Psoas muscle (tissue), 8 donors: ENCODE data around the gene TPCN1. TPM values are rescaled to one million over a fixed set of nuclear protein-coding genes. Genes with fewer than 3 reads are reported as not detected.

Experiments used
- ATAC-seq, 4 donors: fragments of 200-7000 bp; cut with Tn5 transposase; one replicate each; pipeline ENCODE4 v1.9.1; 2020; ENCODE audit warnings: moderate library complexity in 3 of 4, mild to moderate bottlenecking in 2 of 4
- DNase-seq, 2 donors: peaks; one replicate each; pipeline ENCODE4 v3.0.0-alpha.2; 2020
- H3K27ac ChIP-seq: fragments of 200-600 bp; one replicate; pipeline ENCODE4 v1.8.0; 2022
- H3K27me3 ChIP-seq, 3 donors: fragments of 200-600 bp in 1 of 3; one replicate each; pipeline versions ENCODE4 v1.6.1 to v1.8.0; 2013 to 2022; ENCODE audit warnings: low read length in 2 of 3, mild to moderate bottlenecking in 2 of 3, moderate library complexity in 1 of 3; ENCODE audit not compliant: insufficient read depth in 3 of 3
- H3K36me3 ChIP-seq, 2 donors: fragments of 200-600 bp in 1 of 2; one replicate each; pipeline versions ENCODE4 v1.6.1 to v1.8.0; 2013 to 2022; ENCODE audit warnings: low read depth in 1 of 2, mild to moderate bottlenecking in 1 of 2, moderate library complexity in 1 of 2; ENCODE audit not compliant: insufficient read depth in 1 of 2
- H3K4me1 ChIP-seq: fragments of 200-600 bp; one replicate; pipeline ENCODE4 v1.8.0; 2022
- H3K4me3 ChIP-seq: fragments of 200-600 bp; one replicate; pipeline ENCODE4 v1.8.0; 2022; ENCODE audit warnings: mild to moderate bottlenecking
- H3K9me3 ChIP-seq: fragments of 200-600 bp; one replicate; pipeline ENCODE4 v1.8.0; 2022
- CTCF ChIP-seq: fragments of 200-600 bp; IDR thresholded peaks from one replicate; pipeline ENCODE4 v1.8.0; 2022; ENCODE audit warnings: antibody characterized with exemption
- WGBS, 3 donors: extraction: QIAGEN DNeasy Blood & Tissue Kit; methylation state at CpG; one replicate each; pipeline versions ENCODE4 v1.1.6 to v1.1.7; 2013; 5-methylcytosine and 5-hydroxymethylcytosine counted together
- intact Hi-C, 2 donors: fragments of 100-400 bp; cut with DNase I; formaldehyde crosslinking; loops; one replicate each; pipeline versions ENCODE4 v1.11.0 to v1.14.2; 2022
- polyA plus RNA-seq, 3 donors: library from polyadenylated mRNA; stranded (reverse); fragments of 200-250 nt; gene quantifications; one replicate each; pipeline ENCODE4 v1.2.3, GENCODE V29; 2013
- total RNA-seq, 4 donors: library from RNA; stranded (reverse); fragmentation: NEBNext Ultra II Directional in 2 of 4; extraction: Animal tissue kit (Norgen Biotek cat#: 25700) in 2 of 4; gene quantifications; one replicate each; pipeline versions ENCODE4 v1.2.1 to v1.2.4, GENCODE V29; 2021 to 2023
- donor health status: healthy with polysubstance abuse.
- donor health status: DM: no; HTN: no; CAD: no; lungs with moderate emphysema.
- donor health status: Bipolar disorder and iron deficiency.
- donor health status: healthy.
- donor health status: DM: yes; HTN: yes; CAD: no.
- donor health status: DM: no; HTN: no; CAD: no.
- donor health status: DM: no; HTN: no; CAD: no.
- donor health status: DM: yes; HTN: yes; CAD: no.

Gene TPCN1
- total and polyA plus RNA-seq, 7 donors: 7.6 to 36.2 (median 25.2) TPM

GRCh38 chr12:113251404-113252070 lies 30.3 kb downstream of the TPCN1 start:
- WGBS, 3 donors: 76 to 91% (median 76%) methylated on average over 16 of the region's 16 CpGs
- intact Hi-C loops: no loop called here
- H3K27ac ChIP-seq: peak overlapping the region; percentile 70
- peaks cover 47% of the 10 kb centered on the region for H3K4me1 ChIP-seq
- no peaks in the 10 kb centered on the region for H3K9me3 ChIP-seq
- no peak for TF ChIP-seq CTCF
- ATAC-seq (no peak), DNase-seq (peak in 1 of 2 donors; percentile 19)
- no peak overlapping the region for H3K4me3 ChIP-seq
- H3K36me3 ChIP-seq: peaks cover 0 to 14% of the 10 kb centered on the region in 2 donors
- no peaks in the 10 kb centered on the region for H3K27me3 ChIP-seq

GRCh38 chr12:113252494-113252893 lies 31.2 kb downstream of the TPCN1 start:
- DNase-seq (peak in 1 of 2 donors; percentile 82), ATAC-seq (peak; percentile 74 to 84 (median 82))
- no peaks in the 10 kb centered on the region for H3K9me3 ChIP-seq
- TF ChIP-seq CTCF: no peak
- H3K4me1 ChIP-seq: peaks cover 38% of the 10 kb centered on the region
- H3K27ac ChIP-seq: peak overlapping the region; percentile 70
- no peaks in the 10 kb centered on the region for H3K27me3 ChIP-seq
- intact Hi-C loops: no loop called here
- peaks cover 0 to 14% of the 10 kb centered on the region in 2 donors for H3K36me3 ChIP-seq
- 30 to 41% (median 30%) methylated on average over 10 of the region's 10 CpGs for WGBS, 3 donors
- H3K4me3 ChIP-seq: no peak overlapping the region

GRCh38 chr12:113253532-113254285 lies 32.4 kb downstream of the TPCN1 start:
- WGBS, 3 donors: 91 to 94% (median 93%) methylated on average over 5 of the region's 5 CpGs
- peaks cover 29% of the 10 kb centered on the region for H3K4me1 ChIP-seq

GRCh38 chr12:113254298-113254697 lies 33.0 kb downstream of the TPCN1 start:
- no peak for DNase-seq
- Histone ChIP-seq H3K36me3 (peaks cover 0 to 14% of the 10 kb centered on the region in 2 donors), H3K4me3 (no peak overlapping the region), H3K9me3 (no peaks in the 10 kb centered on the region), H3K27ac (no peak overlapping the region), H3K27me3 (no peaks in the 10 kb centered on the region), H3K4me1 (peaks cover 29% of the 10 kb centered on the region)
- TF ChIP-seq CTCF: no peak
- ATAC-seq: no peak
- WGBS, 3 donors: 82 to 99% (median 97%) methylated on average over 4 of the region's 4 CpGs
- intact Hi-C loops: no loop called here

More at GRCh38 chr12:113253532-113254285, 32.4 kb downstream of the TPCN1 start:
- intact Hi-C loops: no loop called here
- no peaks in the 10 kb centered on the region for H3K27me3 ChIP-seq
- DNase-seq: peak in 1 of 2 donors; percentile 17
- no peak overlapping the region for H3K4me3 ChIP-seq
- ATAC-seq: no peak
- H3K27ac ChIP-seq: peak overlapping the region; percentile 70
- TF ChIP-seq CTCF: no peak
- no peaks in the 10 kb centered on the region for H3K9me3 ChIP-seq
- peaks cover 0 to 14% of the 10 kb centered on the region in 2 donors for H3K36me3 ChIP-seq
